HL-60 (cell line): ENCODE measurements around the gene PATE3.

ENCODE experiments used
- DNase-seq, 2 experiments: peaks; one replicate each; pipeline ENCODE4 v3.0.0-alpha.2; 2010 to 2020; ENCODE audit warnings: low read depth in 1 of 2, low spot score in 1 of 2
- H3K27ac ChIP-seq: fragments of 250-450 bp; sonication (Bioruptor Pico); replicated peaks from 2 replicates; pipeline ENCODE4 v1.5.1; 2020; ENCODE audit warnings: mild to moderate bottlenecking, moderate library complexity
- H3K27me3 ChIP-seq: fragments of 250-450 bp; sonication (Bioruptor Pico); 2 replicates; pipeline ENCODE4 v1.5.1; 2021; ENCODE audit warnings: mild to moderate bottlenecking, moderate library complexity; ENCODE audit not compliant: insufficient read depth, poor library complexity, severe bottlenecking
- H3K4me3 ChIP-seq: replicated peaks from 2 replicates; pipeline ENCODE4 v1.5.1; 2011; ENCODE audit warnings: mild to moderate bottlenecking, control low read depth, low read length; ENCODE audit not compliant: insufficient read depth
- CTCF ChIP-seq: IDR thresholded peaks from one replicate; pipeline ENCODE4 v1.5.1; 2011; ENCODE audit warnings: low read length, control low read depth, inconsistent platforms; ENCODE audit not compliant: insufficient read depth
- GABPA ChIP-seq: IDR thresholded peaks from 2 replicates; pipeline ENCODE4 v1.6.1; 2012; ENCODE audit warnings: low read depth
- POLR2AphosphoS5 ChIP-seq: IDR thresholded peaks from 2 replicates; pipeline ENCODE4 v1.6.1; 2012; ENCODE audit warnings: low read depth
- REST ChIP-seq: IDR thresholded peaks from 2 replicates; pipeline ENCODE4 v1.6.1; 2012; ENCODE audit warnings: low read depth; ENCODE audit not compliant: insufficient replicate concordance
- SPI1 ChIP-seq: IDR thresholded peaks from 2 replicates; pipeline ENCODE4 v1.6.1; 2012; ENCODE audit warnings: low read depth, mild to moderate bottlenecking, borderline replicate concordance

PATE3 gene

GRCh38 chr11:125807909-125808308, 20.0 kb downstream of the PATE3 start:
- H3K4me3 ChIP-seq = no peak overlapping the region
- DNase-seq = no peak
- no peaks in the 10 kb centered on the region for H3K27me3 ChIP-seq
- no peak overlapping the region for H3K27ac ChIP-seq
- no peak for TF ChIP-seq CTCF
- TF ChIP-seq POLR2AphosphoS5 = no peak
- TF ChIP-seq SPI1 = no peak
- no peak for TF ChIP-seq REST
- no peak for TF ChIP-seq GABPA

- no peak for DNase-seq
- no peak for TF ChIP-seq POLR2AphosphoS5
- no peak for TF ChIP-seq CTCF
- TF ChIP-seq REST = no peak
- no peak for TF ChIP-seq SPI1
- no peak for TF ChIP-seq GABPA
- H3K27ac ChIP-seq = no peak within 1 kb of the TSS
- H3K4me3 ChIP-seq = no peak within 1 kb of the TSS
- no peaks in the 10 kb centered on the region for H3K27me3 ChIP-seq
Measured at GRCh38 chr11:125833016-125833415, 45.1 kb downstream of the PATE3 start, which contains the start of gene PATE4. Gene PATE4, plus strand, starts transcription at chr11:125833316. Its CDS starts 44 bp downstream, at chr11:125833360.

GRCh38 chr11:125835748-125836147, 47.8 kb downstream of the PATE3 start:
- H3K4me3 ChIP-seq = no peak overlapping the region
- TF ChIP-seq SPI1 (no peak), REST (no peak), CTCF (no peak), POLR2AphosphoS5 (no peak), GABPA (no peak)
- DNase-seq = no peak
- no peak overlapping the region for H3K27ac ChIP-seq
- no peaks in the 10 kb centered on the region for H3K27me3 ChIP-seq
